ENCODE data around the gene SOD2. TPM values are rescaled to one million over a fixed set of nuclear protein-coding genes. Genes with fewer than 3 reads are reported as not detected.

The SOD2 gene
- total and polyA plus RNA-seq, 4 donors: 143 to 952 (median 507) TPM

GRCh38 chr6:159678574-159678973 lies 14.5 kb downstream of the SOD2 start:
- Histone ChIP-seq H3K9ac (ENCODE audit: low read depth in 1 of 2, low read length in 2 of 2) (no peak overlapping the region), H3K27ac (ENCODE audit: low read depth in 1 of 2, low read length in 2 of 2) (no peak overlapping the region), H3K4me1 (ENCODE audit: control insufficient read depth in 4 of 4, insufficient read depth in 4 of 4, low read length in 3 of 4) (peaks cover 2 to 28% (median 19%) of the 10 kb centered on the region in 4 donors), H3K9me3 (ENCODE audit: control insufficient read depth in 4 of 4, low read length in 3 of 4) (no peaks in the 10 kb centered on the region), H3K36me3 (ENCODE audit: control insufficient read depth in 4 of 4, insufficient read depth in 3 of 4, low read depth in 1 of 4, low read length in 3 of 4) (peaks cover 4 to 35% (median 29%) of the 10 kb centered on the region in 4 donors), H3K4me3 (ENCODE audit: low read depth in 1 of 3, low read length in 3 of 3) (no peak overlapping the region), H3K27me3 (ENCODE audit: control insufficient read depth in 4 of 4, insufficient read depth in 4 of 4, low read length in 3 of 4) (no peaks in the 10 kb centered on the region)
- 96% methylated on average over 3 of the region's 3 CpGs for WGBS
- no peak for DNase-seq (ENCODE audit: low spot score)
- TF ChIP-seq FOXA2 (IDR thresholded peaks at IDR 0.05): no peak
- no peak for TF ChIP-seq ATF3 (IDR thresholded peaks at IDR 0.05)
- TF ChIP-seq, protein P1, sequence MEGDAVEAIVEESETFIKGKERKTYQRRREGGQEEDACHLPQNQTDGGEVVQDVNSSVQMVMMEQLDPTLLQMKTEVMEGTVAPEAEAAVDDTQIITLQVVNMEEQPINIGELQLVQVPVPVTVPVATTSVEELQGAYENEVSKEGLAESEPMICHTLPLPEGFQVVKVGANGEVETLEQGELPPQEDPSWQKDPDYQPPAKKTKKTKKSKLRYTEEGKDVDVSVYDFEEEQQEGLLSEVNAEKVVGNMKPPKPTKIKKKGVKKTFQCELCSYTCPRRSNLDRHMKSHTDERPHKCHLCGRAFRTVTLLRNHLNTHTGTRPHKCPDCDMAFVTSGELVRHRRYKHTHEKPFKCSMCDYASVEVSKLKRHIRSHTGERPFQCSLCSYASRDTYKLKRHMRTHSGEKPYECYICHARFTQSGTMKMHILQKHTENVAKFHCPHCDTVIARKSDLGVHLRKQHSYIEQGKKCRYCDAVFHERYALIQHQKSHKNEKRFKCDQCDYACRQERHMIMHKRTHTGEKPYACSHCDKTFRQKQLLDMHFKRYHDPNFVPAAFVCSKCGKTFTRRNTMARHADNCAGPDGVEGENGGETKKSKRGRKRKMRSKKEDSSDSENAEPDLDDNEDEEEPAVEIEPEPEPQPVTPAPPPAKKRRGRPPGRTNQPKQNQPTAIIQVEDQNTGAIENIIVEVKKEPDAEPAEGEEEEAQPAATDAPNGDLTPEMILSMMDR (IDR thresholded peaks at IDR 0.05; ENCODE audit: low read depth, low read length, missing input control): no peak
- TF ChIP-seq FOXA1 (IDR thresholded peaks at IDR 0.05): no peak
- TF ChIP-seq HNF4A (conservative IDR thresholded peaks at IDR 0.05): no peak
- no peak for TF ChIP-seq EGR1 (IDR thresholded peaks at IDR 0.05; ENCODE audit: low read depth in 2 of 2)
- no peak for TF ChIP-seq YY1 (IDR thresholded peaks at IDR 0.05)

- Histone ChIP-seq H3K27ac (ENCODE audit: low read depth in 1 of 2, low read length in 2 of 2) (no peak overlapping the region), H3K4me1 (ENCODE audit: control insufficient read depth in 4 of 4, insufficient read depth in 4 of 4, low read length in 3 of 4) (peaks cover 2 to 26% (median 19%) of the 10 kb centered on the region in 4 donors), H3K4me3 (ENCODE audit: low read depth in 1 of 3, low read length in 3 of 3) (no peak overlapping the region), H3K9ac (ENCODE audit: low read depth in 1 of 2, low read length in 2 of 2) (no peak overlapping the region), H3K9me3 (ENCODE audit: control insufficient read depth in 4 of 4, low read length in 3 of 4) (no peaks in the 10 kb centered on the region), H3K27me3 (ENCODE audit: control insufficient read depth in 4 of 4, insufficient read depth in 4 of 4, low read length in 3 of 4) (no peaks in the 10 kb centered on the region), H3K36me3 (ENCODE audit: control insufficient read depth in 4 of 4, insufficient read depth in 3 of 4, low read depth in 1 of 4, low read length in 3 of 4) (peaks cover 2 to 27% (median 22%) of the 10 kb centered on the region in 4 donors)
- no peak for DNase-seq (ENCODE audit: low spot score)
- no peak for TF ChIP-seq GABPA (IDR thresholded peaks at IDR 0.05 in 1 of 2, conservative IDR thresholded peaks at IDR 0.05 in 1 of 2)
- TF ChIP-seq, protein P1 (IDR thresholded peaks at IDR 0.05; ENCODE audit: low read depth, low read length, missing input control): no peak
- WGBS: 98% methylated on average over 5 of the region's 5 CpGs
Observed at GRCh38 chr6:159677506-159678165, 15.4 kb downstream of the SOD2 start.

DNA sequence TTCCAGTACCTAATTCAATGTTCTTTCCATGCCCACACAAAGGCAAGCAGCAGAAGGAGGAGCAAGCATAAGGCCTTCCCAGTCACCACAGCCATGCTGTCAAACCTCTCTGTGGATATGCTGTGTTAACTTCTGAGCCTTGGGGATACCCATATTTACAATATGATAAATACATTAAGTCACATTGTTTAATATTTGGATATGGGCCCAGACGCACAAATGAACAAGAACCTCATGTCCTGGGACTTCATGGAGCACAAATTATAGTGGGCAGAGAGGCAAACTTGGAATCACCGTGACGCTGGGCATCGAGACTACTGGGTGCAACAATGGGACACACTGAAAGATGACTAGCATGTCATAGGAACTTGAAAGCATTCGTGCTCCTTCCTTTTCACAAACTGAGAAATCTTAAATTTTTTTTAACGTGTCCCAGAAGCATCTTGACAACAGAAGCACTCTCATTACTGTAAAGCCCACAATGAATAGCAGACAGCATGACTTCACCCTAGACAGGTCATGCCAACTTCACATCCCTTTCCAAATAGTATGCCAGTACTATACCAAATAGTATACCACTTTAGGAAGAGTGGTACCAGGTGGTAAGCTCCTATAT lies 16.0 kb downstream of the SOD2 start:
- DNase-seq (ENCODE audit: low spot score): no peak
- H3K4me3 ChIP-seq (ENCODE audit: low read depth in 1 of 3, low read length in 3 of 3): no peak overlapping the region
- H3K27ac ChIP-seq (ENCODE audit: low read depth in 1 of 2, low read length in 2 of 2): no peak overlapping the region
- H3K9me3 ChIP-seq (ENCODE audit: control insufficient read depth in 4 of 4, low read length in 3 of 4): no peaks in the 10 kb centered on the region
- peaks cover 2 to 20% (median 17%) of the 10 kb centered on the region in 4 donors for H3K36me3 ChIP-seq (ENCODE audit: control insufficient read depth in 4 of 4, insufficient read depth in 3 of 4, low read depth in 1 of 4, low read length in 3 of 4)
- H3K27me3 ChIP-seq (ENCODE audit: control insufficient read depth in 4 of 4, insufficient read depth in 4 of 4, low read length in 3 of 4): no peaks in the 10 kb centered on the region
- 87% methylated on average over 6 of the region's 6 CpGs for WGBS
- peaks cover 2 to 22% (median 18%) of the 10 kb centered on the region in 4 donors for H3K4me1 ChIP-seq (ENCODE audit: control insufficient read depth in 4 of 4, insufficient read depth in 4 of 4, low read length in 3 of 4)
- no peak overlapping the region for H3K9ac ChIP-seq (ENCODE audit: low read depth in 1 of 2, low read length in 2 of 2)
- TF ChIP-seq MAX (IDR thresholded peaks at IDR 0.05) (no peak), RAD21 (IDR thresholded peaks at IDR 0.05) (no peak), ATF3 (IDR thresholded peaks at IDR 0.05) (no peak), FOXA1 (IDR thresholded peaks at IDR 0.05) (no peak), RXRA (IDR thresholded peaks at IDR 0.05) (no peak), HNF4G (IDR thresholded peaks at IDR 0.05) (no peak), SP1 (IDR thresholded peaks at IDR 0.05) (no peak), JUND (IDR thresholded peaks at IDR 0.05) (no peak), REST (IDR thresholded peaks at IDR 0.05) (no peak), FOXA2 (IDR thresholded peaks at IDR 0.05) (no peak), GABPA (IDR thresholded peaks at IDR 0.05 in 1 of 2, conservative IDR thresholded peaks at IDR 0.05 in 1 of 2) (no peak)
